ENCODE measurements around the gene RASGEF1B.

- TF ChIP-seq POLR2A (IDR thresholded peaks at IDR 0.05; ENCODE audit: low read depth, low read length) (no peak), POLR2AphosphoS5 (IDR thresholded peaks at IDR 0.05; ENCODE audit: low read depth, low read length) (no peak), TAF1 (IDR thresholded peaks at IDR 0.05; ENCODE audit: borderline replicate concordance, low read depth, low read length) (no peak)
These were observed 33.4 kb upstream of the RASGEF1B start for GRCh38 chr4:81505004-81505598.
